NB4 (cell line): Measurements from ENCODE around the gene CD2BP2.

Source experiments
- MYC ChIP-seq: IDR thresholded peaks from 2 replicates; pipeline ENCODE4 v1.6.1; 2011; ENCODE audit warnings: low read depth, low read length
- POLR2A ChIP-seq: IDR thresholded peaks from 2 replicates; pipeline ENCODE4 v1.6.1; 2011; ENCODE audit warnings: mild to moderate bottlenecking; ENCODE audit not compliant: insufficient read length; ENCODE audit errors: extremely low read depth
- TF ChIP-seq, protein P1 (sequence below): IDR thresholded peaks from one replicate; pipeline ENCODE4 v1.5.1; 2012; ENCODE audit warnings: low read depth, low read length
- TF ChIP-seq, protein P2 (sequence below): IDR thresholded peaks from 2 replicates; pipeline ENCODE4 v1.6.1; 2011; ENCODE audit warnings: low read depth, low read length

DNA sequence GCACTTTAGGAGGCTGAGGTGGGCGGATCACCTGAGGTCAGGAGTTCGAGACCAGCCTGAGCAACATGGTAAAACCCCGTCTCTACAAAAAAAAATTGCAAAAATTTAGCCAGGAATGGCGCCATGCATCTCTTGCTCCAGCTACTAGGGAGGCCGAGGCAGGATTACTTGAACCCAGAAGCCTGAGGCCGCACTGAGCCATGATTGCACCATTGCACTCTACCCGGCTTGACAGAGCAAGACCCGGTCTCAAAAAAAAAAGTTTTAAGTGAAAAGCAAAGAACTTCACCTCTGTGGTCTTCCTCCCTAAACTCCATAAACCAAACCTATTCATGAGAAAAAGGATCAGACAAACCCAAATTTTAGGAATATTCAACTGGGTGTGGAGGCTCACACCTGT lies 7.0 kb downstream of the CD2BP2 start:
- TF ChIP-seq POLR2A = no peak
- TF ChIP-seq, protein P1, sequence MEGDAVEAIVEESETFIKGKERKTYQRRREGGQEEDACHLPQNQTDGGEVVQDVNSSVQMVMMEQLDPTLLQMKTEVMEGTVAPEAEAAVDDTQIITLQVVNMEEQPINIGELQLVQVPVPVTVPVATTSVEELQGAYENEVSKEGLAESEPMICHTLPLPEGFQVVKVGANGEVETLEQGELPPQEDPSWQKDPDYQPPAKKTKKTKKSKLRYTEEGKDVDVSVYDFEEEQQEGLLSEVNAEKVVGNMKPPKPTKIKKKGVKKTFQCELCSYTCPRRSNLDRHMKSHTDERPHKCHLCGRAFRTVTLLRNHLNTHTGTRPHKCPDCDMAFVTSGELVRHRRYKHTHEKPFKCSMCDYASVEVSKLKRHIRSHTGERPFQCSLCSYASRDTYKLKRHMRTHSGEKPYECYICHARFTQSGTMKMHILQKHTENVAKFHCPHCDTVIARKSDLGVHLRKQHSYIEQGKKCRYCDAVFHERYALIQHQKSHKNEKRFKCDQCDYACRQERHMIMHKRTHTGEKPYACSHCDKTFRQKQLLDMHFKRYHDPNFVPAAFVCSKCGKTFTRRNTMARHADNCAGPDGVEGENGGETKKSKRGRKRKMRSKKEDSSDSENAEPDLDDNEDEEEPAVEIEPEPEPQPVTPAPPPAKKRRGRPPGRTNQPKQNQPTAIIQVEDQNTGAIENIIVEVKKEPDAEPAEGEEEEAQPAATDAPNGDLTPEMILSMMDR = no peak
- TF ChIP-seq, protein P2, sequence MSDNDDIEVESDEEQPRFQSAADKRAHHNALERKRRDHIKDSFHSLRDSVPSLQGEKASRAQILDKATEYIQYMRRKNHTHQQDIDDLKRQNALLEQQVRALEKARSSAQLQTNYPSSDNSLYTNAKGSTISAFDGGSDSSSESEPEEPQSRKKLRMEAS = no peak
- TF ChIP-seq MYC = no peak
